ENCODE results near the gene VPS26A. TPM values are rescaled to one million over a fixed set of nuclear protein-coding genes. Genes with fewer than 3 reads are reported as not detected.
A peak's percentile ranks its signal among the peaks of the same experiment; 100 is the strongest.

Gene VPS26A
- total RNA-seq, 1 experiment from 2014 or later: 37.4 TPM

- no peak for TF ChIP-seq NR2C2 (CRISPR knock-in tag; IDR thresholded peaks at IDR 0.05)
- TF ChIP-seq NFYB (CRISPR knock-in tag; conservative IDR thresholded peaks at IDR 0.05; ENCODE audit: low read depth): 0 out of 2 replicates have a peak, but pooled peaks have one; percentile 8
- no peak for TF ChIP-seq ZNF317 (CRISPR knock-in tag; IDR thresholded peaks at IDR 0.05; ENCODE audit: borderline replicate concordance, low read depth)
- no peak for TF ChIP-seq JUN (CRISPR knock-in tag; IDR thresholded peaks at IDR 0.05)
- TF ChIP-seq FOXK1 (CRISPR knock-in tag; IDR thresholded peaks at IDR 0.05): peak; percentile 68; the same call in 1 of the 2 replicates
- TF ChIP-seq KAT7 (CRISPR knock-in tag; IDR thresholded peaks at IDR 0.05; ENCODE audit: borderline replicate concordance): peak; percentile 83; the same call in 1 of the 2 replicates
These were observed at the start of gene VPS26A (continued) for GRCh38 chr10:69123747-69124562.

GRCh38 chr10:69074532-69074931 lies 49.4 kb upstream of the VPS26A start:
- Mint-ChIP-seq H3K9me3 (no peaks in the 10 kb centered on the region), H3K4me1 (peaks cover 3% of the 10 kb centered on the region; the same call in 1 of the 2 replicates), H3K27me3 (ENCODE audit: low read depth) (no peaks in the 10 kb centered on the region), H3K36me3 (no peaks in the 10 kb centered on the region), H3K4me3 (no peak overlapping the region), H3K27ac (no peak overlapping the region)
- no peak for DNase-seq (ENCODE audit: low spot score)
- ChIA-PET CTCF (no interaction called here), POLR2A (no interaction called here)
- TF ChIP-seq CBFB (CRISPR knock-in tag; IDR thresholded peaks at IDR 0.05; ENCODE audit: low read depth) (no peak), FOXJ3 (CRISPR knock-in tag; IDR thresholded peaks at IDR 0.05; ENCODE audit: borderline replicate concordance) (no peak), SMAD4 (CRISPR knock-in tag; IDR thresholded peaks at IDR 0.05) (no peak), CDX4 (CRISPR knock-in tag; IDR thresholded peaks at IDR 0.05; ENCODE audit: borderline replicate concordance) (no peak), ZNF512 (CRISPR knock-in tag; IDR thresholded peaks at IDR 0.05; ENCODE audit: borderline replicate concordance) (no peak), ZSCAN18 (CRISPR knock-in tag; IDR thresholded peaks at IDR 0.05) (no peak), TEAD4 (CRISPR knock-in tag; IDR thresholded peaks at IDR 0.05) (no peak), AFF4 (CRISPR knock-in tag; IDR thresholded peaks at IDR 0.05; ENCODE audit: borderline replicate concordance) (no peak), TCF7 (CRISPR knock-in tag; IDR thresholded peaks at IDR 0.05; ENCODE audit: low read depth) (no peak), OVOL2 (CRISPR knock-in tag; IDR thresholded peaks at IDR 0.05; ENCODE audit: borderline replicate concordance) (no peak), ZNF317 (CRISPR knock-in tag; IDR thresholded peaks at IDR 0.05; ENCODE audit: borderline replicate concordance, low read depth) (no peak)
- TF ChIP-seq, protein P1, sequence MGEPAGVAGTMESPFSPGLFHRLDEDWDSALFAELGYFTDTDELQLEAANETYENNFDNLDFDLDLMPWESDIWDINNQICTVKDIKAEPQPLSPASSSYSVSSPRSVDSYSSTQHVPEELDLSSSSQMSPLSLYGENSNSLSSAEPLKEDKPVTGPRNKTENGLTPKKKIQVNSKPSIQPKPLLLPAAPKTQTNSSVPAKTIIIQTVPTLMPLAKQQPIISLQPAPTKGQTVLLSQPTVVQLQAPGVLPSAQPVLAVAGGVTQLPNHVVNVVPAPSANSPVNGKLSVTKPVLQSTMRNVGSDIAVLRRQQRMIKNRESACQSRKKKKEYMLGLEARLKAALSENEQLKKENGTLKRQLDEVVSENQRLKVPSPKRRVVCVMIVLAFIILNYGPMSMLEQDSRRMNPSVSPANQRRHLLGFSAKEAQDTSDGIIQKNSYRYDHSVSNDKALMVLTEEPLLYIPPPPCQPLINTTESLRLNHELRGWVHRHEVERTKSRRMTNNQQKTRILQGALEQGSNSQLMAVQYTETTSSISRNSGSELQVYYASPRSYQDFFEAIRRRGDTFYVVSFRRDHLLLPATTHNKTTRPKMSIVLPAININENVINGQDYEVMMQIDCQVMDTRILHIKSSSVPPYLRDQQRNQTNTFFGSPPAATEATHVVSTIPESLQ (CRISPR knock-in tag; IDR thresholded peaks at IDR 0.05): no peak
- TF ChIP-seq, protein P2, sequence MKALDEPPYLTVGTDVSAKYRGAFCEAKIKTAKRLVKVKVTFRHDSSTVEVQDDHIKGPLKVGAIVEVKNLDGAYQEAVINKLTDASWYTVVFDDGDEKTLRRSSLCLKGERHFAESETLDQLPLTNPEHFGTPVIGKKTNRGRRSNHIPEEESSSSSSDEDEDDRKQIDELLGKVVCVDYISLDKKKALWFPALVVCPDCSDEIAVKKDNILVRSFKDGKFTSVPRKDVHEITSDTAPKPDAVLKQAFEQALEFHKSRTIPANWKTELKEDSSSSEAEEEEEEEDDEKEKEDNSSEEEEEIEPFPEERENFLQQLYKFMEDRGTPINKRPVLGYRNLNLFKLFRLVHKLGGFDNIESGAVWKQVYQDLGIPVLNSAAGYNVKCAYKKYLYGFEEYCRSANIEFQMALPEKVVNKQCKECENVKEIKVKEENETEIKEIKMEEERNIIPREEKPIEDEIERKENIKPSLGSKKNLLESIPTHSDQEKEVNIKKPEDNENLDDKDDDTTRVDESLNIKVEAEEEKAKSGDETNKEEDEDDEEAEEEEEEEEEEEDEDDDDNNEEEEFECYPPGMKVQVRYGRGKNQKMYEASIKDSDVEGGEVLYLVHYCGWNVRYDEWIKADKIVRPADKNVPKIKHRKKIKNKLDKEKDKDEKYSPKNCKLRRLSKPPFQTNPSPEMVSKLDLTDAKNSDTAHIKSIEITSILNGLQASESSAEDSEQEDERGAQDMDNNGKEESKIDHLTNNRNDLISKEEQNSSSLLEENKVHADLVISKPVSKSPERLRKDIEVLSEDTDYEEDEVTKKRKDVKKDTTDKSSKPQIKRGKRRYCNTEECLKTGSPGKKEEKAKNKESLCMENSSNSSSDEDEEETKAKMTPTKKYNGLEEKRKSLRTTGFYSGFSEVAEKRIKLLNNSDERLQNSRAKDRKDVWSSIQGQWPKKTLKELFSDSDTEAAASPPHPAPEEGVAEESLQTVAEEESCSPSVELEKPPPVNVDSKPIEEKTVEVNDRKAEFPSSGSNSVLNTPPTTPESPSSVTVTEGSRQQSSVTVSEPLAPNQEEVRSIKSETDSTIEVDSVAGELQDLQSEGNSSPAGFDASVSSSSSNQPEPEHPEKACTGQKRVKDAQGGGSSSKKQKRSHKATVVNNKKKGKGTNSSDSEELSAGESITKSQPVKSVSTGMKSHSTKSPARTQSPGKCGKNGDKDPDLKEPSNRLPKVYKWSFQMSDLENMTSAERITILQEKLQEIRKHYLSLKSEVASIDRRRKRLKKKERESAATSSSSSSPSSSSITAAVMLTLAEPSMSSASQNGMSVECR (CRISPR knock-in tag; IDR thresholded peaks at IDR 0.05; ENCODE audit: borderline replicate concordance): no peak
- no peak for ATAC-seq
